Measurements from ENCODE around the gene CORO2B.
A peak's percentile ranks its signal among the peaks of the same experiment; 100 is the strongest.

The CORO2B gene

GRCh38 chr15:68574629-68575028 lies 4.2 kb upstream of the CORO2B start:
- no peak for DNase-seq

DNA sequence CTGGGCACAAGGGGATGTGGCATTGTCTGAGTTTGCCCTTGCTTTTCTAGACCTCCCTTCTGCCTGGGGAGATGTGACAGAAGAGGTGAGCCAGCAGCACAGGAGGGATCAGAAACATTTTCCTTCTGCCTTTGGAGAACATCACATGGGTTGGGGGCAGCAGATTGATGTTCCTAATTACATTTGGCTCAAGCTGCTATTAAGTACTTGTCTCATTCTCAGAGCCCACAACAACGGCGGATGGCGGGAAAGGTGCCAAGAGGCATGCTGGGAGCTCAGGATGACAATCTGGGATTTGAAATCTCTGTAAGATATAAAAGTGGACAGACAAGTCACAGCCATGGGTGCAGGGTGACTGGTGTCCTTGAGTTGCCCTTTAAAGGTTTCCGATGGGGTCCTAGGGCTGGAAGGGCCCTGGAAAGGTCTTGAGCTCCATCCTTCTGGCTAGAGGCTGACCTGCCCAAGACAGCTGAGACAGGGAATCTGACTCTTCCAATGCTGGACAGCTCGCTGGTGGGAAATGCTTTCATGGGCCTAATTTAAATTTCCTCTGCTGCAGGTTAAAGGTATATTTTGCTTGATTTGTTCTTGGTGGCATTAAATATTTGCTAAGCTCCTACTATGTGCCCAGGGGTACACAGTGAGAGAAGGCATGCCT lies 2.4 kb upstream of the CORO2B start:
- DNase-seq: no peak

GRCh38 chr15:68578175-68578979 lies 416 bp upstream of the CORO2B start:
- peak; percentile 5 for DNase-seq

- no peak for DNase-seq
Measured at GRCh38 chr15:68580026-68580882, 1.5 kb downstream of the CORO2B start.

DNA sequence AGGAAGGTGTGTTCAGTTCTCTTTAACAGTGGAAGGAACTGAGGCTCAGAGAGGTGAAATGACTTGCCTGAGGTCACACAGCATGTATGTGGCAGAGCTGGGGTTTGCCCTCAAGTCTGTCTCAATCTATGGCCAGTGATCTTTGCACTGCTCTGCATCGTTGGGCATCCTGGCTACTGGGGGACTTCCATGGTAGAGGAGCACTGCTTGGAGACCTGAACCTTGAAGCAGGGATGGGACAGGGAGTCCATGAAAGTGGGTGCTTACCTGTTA lies 2.0 kb downstream of the CORO2B start:
- DNase-seq: no peak

DNA sequence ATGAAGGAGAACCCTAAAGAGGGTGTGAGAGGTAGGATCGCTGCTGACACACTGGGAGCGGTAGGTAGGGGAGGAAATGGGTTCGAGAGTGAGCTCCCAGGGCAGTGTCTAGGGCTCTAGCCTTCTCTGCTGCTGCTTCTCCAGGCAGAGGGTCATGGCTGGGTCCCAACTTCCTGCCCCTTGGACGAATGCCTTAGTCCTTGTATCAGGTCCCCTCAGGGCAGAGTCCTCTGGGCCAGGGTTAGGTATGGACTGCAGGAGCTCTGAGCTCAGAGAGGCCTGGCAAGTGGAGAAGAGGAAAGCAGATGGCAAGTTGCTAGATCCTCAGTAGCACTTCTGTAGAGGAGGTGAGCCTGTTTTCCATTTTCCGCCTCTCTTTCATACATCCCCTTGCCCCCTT lies 2.9 kb downstream of the CORO2B start:
- no peak for DNase-seq

- DNase-seq: no peak
Measured at GRCh38 chr15:68582236-68582635, 3.4 kb downstream of the CORO2B start.

GRCh38 chr15:68582864-68583263 lies 4.1 kb downstream of the CORO2B start:
- DNase-seq: no peak

- DNase-seq: no peak
Measured at GRCh38 chr15:68583321-68583720, 4.5 kb downstream of the CORO2B start.

- no peak for DNase-seq
Measured at GRCh38 chr15:68583936-68584755, 5.4 kb downstream of the CORO2B start.

DNA sequence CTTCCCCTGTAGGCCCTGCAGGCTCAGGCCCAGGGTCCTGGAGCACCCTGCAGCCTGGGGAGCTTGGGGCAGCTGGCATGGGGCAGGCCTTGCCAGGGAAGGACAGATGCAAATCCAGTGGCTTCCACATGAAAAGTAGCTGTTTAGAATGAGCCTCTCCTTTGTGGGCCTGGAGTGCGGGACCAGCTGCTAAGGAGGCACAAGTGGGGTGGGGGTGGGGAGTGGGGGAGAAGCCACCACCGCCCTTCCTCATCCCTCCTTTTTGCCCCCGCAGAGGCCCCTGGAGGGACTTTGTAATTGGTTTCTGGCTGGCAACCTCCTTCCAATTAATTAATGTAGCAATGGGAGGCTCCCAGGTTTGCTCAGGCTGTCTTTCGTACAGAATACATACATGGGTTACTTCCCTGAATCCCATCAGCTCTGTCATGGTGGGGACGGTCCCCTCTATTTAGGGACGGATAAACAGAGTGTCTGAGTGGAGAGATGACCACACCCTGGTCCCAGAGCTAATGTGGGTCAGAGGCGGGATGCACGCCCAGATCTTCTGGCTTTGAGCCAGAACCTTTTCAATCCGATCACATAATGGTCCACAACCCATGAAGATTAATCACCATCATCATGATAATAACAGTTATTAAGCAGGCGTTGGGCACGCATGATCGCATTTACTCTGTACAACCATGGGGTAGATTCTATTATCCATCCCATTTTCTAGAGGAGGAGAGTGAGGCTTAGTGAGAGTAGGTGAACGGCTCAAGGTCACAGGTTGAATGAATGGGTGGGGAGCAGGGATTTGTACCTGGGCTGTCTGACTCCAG lies 6.2 kb downstream of the CORO2B start:
- no peak for DNase-seq

DNA sequence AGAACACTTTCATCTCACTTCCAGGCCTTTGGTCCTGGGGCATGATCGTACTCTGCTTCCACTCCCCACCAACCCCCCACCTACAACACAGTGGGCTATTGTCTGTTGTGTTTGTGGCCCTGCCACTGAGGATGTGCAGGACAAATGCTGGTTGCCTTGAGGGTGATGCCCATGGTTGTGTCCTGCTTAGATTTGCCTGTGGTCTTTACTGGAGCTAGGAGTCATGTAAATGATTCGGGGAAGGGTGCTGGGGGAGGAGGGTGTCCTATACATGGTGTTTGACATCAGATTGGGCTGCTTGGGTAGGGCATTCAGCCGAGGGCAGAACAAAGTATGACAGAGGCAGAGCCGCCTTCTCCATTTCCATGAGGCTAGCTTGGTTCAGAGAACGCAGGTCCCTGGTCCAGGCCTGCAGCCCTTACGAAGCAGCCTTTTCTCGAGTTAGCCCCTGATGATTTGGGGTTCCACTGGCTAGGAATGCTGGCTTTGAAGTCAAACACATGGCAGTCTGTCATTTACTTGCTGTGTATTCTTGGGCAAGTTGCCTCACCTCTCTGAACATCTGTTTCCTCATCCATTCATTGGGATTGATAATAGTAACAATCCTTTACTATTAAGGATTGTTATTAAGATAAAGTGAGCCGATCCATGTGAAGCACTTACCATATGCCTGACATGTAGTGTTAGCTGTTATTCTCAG lies 6.9 kb downstream of the CORO2B start:
- no peak for DNase-seq

DNA sequence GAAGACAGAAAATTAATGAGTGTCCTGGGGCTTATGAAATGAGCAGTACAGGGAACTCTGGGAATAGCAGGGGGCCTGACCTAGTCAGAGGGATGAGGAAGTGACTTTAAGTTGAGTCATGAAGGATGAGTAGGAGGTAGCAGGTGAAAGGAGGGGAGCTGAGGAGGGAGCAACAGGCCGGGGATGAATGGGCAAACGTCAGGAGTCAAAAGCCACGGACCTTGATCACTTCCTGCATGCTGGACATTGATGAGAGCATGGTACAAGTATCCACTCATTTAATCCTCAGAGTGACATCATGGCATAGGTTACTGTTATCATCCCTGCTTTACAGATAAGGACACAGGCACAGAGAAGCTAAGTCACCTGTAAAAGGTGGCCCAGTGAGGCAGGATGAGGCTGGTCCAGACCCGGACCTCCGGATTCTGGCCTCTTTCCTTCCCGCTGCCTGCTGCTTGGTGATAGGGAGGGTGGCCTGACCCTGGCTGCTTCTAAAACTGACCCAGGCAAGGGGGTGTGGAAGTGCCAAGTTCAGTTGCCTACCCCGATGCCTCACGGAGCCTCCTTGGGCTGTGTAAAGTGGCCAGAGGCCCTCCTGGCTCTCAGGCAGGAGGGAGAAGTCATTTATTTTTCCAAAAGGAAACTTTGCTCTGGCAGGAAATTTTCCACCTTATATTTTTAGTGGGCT lies 7.6 kb downstream of the CORO2B start:
- DNase-seq: no peak

GRCh38 chr15:68587769-68588385 lies 9.1 kb downstream of the CORO2B start:
- DNase-seq: no peak

GRCh38 chr15:68589053-68589452 lies 10.3 kb downstream of the CORO2B start:
- DNase-seq: no peak

- DNase-seq: no peak
Measured at GRCh38 chr15:68589783-68590710, 11.3 kb downstream of the CORO2B start.

- DNase-seq: no peak
Measured at GRCh38 chr15:68590721-68591389, 12.1 kb downstream of the CORO2B start.

- DNase-seq: no peak
Measured at GRCh38 chr15:68592054-68592453, 13.3 kb downstream of the CORO2B start.

GRCh38 chr15:68592544-68592943 lies 13.8 kb downstream of the CORO2B start:
- DNase-seq: no peak

Data from amniotic stem cell (primary cell).